Tibial nerve (tissue), 4 donors: Measurements from ENCODE around the gene SCIN. TPM values are rescaled to one million over a fixed set of nuclear protein-coding genes. Genes with fewer than 3 reads are reported as not detected.
"Not testable (repeated sequence)": the region's sequence is repeated elsewhere in the genome, so short reads cannot be mapped to it uniquely, and the experiment has no call there.

ENCODE experiments used
- DNase-seq, 2 donors: peaks; one replicate each; pipeline ENCODE4 v3.0.0-alpha.2; 2019; ENCODE audit warnings: low spot score in 2 of 2
- H3K27ac ChIP-seq, 4 donors: fragments of 200-600 bp; sonication (generic) in 3 of 4; one replicate each; pipeline ENCODE4 v1.5.1; 2017 to 2019; ENCODE audit warnings: mild to moderate bottlenecking in 1 of 4
- H3K27me3 ChIP-seq, 2 donors: fragments of 200-600 bp; sonication (generic) in 1 of 2; one replicate each; pipeline versions ENCODE4 v1.5.1 to v1.6.0; 2017 to 2019
- H3K36me3 ChIP-seq, 3 donors: fragments of 200-600 bp; sonication (generic); one replicate each; pipeline ENCODE4 v1.5.1; 2018 to 2019
- H3K4me1 ChIP-seq, 4 donors: fragments of 200-600 bp; sonication (generic) in 3 of 4; one replicate each; pipeline ENCODE4 v1.5.1; 2017 to 2019
- H3K4me3 ChIP-seq, 4 donors: fragments of 200-600 bp; sonication (generic) in 3 of 4; one replicate each; pipeline ENCODE4 v1.5.1; 2017 to 2019; ENCODE audit warnings: mild to moderate bottlenecking in 1 of 4, moderate library complexity in 1 of 4
- H3K9me3 ChIP-seq, 4 donors: fragments of 200-600 bp; sonication (generic) in 3 of 4; one replicate each; pipeline ENCODE4 v1.5.1; 2017 to 2019
- CTCF ChIP-seq, 5 experiments: fragments of 200-600 bp in 3 of 5; fragments of 450-650 bp in 2 of 5; sonication (generic) in 3 of 5; IDR thresholded peaks; one replicate each; pipeline ENCODE4 v1.5.1; 2016 to 2019; ENCODE audit warnings: antibody characterized with exemption in 5 of 5, mild to moderate bottlenecking in 3 of 5, moderate library complexity in 2 of 5
- EP300 ChIP-seq, 2 donors: sonication (generic); formaldehyde crosslinking; IDR thresholded peaks; one replicate each; pipeline ENCODE4 v1.6.1; 2017; ENCODE audit warnings: antibody characterized with exemption in 2 of 2, mild to moderate bottlenecking in 1 of 2
- POLR2A ChIP-seq, 2 donors: fragments of 450-650 bp; IDR thresholded peaks; one replicate each; pipeline ENCODE4 v1.6.1; 2017; ENCODE audit warnings: antibody characterized with exemption in 2 of 2, mild to moderate bottlenecking in 2 of 2, moderate library complexity in 2 of 2
- WGBS, 2 donors: methylation state at CpG; one replicate each; pipeline ENCODE4 v1.1.5; 2018; 5-methylcytosine and 5-hydroxymethylcytosine counted together
- total RNA-seq, 4 donors: library from RNA; depleted of rRNA; stranded (reverse); fragments of >200 nt; gene quantifications; one replicate each; pipeline ENCODE4 v1.1.0, GENCODE V29; 2016

Gene SCIN
- total RNA-seq, 4 donors from 2014 or later, result under 0.01 to 7.0 (median 2.2) TPM

- peaks cover 0 to 5% (median 0%) of the 10 kb centered on the region in 4 donors for H3K9me3 ChIP-seq
Observed at GRCh38 chr7:12670743-12671520, 100.4 kb downstream of the SCIN start.

GRCh38 chr7:12673436-12673835 lies 102.9 kb downstream of the SCIN start:
- 90 to 94% methylated on average over 7 of the region's 7 CpGs for WGBS, 2 donors

More at GRCh38 chr7:12670743-12671520, 100.4 kb downstream of the SCIN start:
- TF ChIP-seq EP300 (IDR thresholded peaks at IDR 0.05) (no peak), CTCF (IDR thresholded peaks at IDR 0.05) (no peak), POLR2A (IDR thresholded peaks at IDR 0.05) (no peak)
- Histone ChIP-seq H3K27ac (no peak overlapping the region), H3K36me3 (no peaks in the 10 kb centered on the region), H3K27me3 (no peaks in the 10 kb centered on the region), H3K4me3 (no peak overlapping the region), H3K4me1 (no peaks in the 10 kb centered on the region)
- DNase-seq, result no peak
- WGBS, 2 donors, result 70 to 76% methylated on average over 6 of the region's 6 CpGs

GRCh38 chr7:12674053-12674452 lies 103.5 kb downstream of the SCIN start:
- Histone ChIP-seq H3K27ac (no peak overlapping the region), H3K4me1 (no peaks in the 10 kb centered on the region), H3K4me3 (no peak overlapping the region), H3K36me3 (no peaks in the 10 kb centered on the region), H3K9me3 (peaks cover 0 to 7% (median 0%) of the 10 kb centered on the region in 4 donors), H3K27me3 (no peaks in the 10 kb centered on the region)
- 90 to 97% methylated on average over 2 of the region's 2 CpGs for WGBS, 2 donors
- DNase-seq, result no peak
- TF ChIP-seq CTCF (IDR thresholded peaks at IDR 0.05), result no peak
- TF ChIP-seq POLR2A (IDR thresholded peaks at IDR 0.05), result no peak
- TF ChIP-seq EP300 (IDR thresholded peaks at IDR 0.05), result no peak

More at GRCh38 chr7:12673436-12673835, 102.9 kb downstream of the SCIN start:
- H3K36me3 ChIP-seq, DNase-seq, H3K27ac ChIP-seq, H3K4me3 ChIP-seq, H3K4me1 ChIP-seq, H3K27me3 ChIP-seq, H3K9me3 ChIP-seq: not testable (repeated sequence)

- Histone ChIP-seq H3K4me1 (no peaks in the 10 kb centered on the region), H3K36me3 (no peaks in the 10 kb centered on the region), H3K27me3 (no peaks in the 10 kb centered on the region), H3K9me3 (peaks cover 0 to 7% (median 0%) of the 10 kb centered on the region in 4 donors), H3K27ac (no peak overlapping the region), H3K4me3 (no peak overlapping the region)
- 83 to 87% methylated on average over 4 of the region's 4 CpGs for WGBS, 2 donors
- TF ChIP-seq CTCF (IDR thresholded peaks at IDR 0.05) (peak in 1 of 5 experiments; percentile 21), EP300 (IDR thresholded peaks at IDR 0.05) (no peak), POLR2A (IDR thresholded peaks at IDR 0.05) (no peak)
- no peak for DNase-seq
Observed at GRCh38 chr7:12674861-12675260, 104.3 kb downstream of the SCIN start.

GRCh38 chr7:12683678-12684585 lies 113.4 kb downstream of the SCIN start:
- Histone ChIP-seq H3K27ac (peak overlapping the region in 1 of 4 donors; percentile 19), H3K4me3 (no peak overlapping the region), H3K27me3 (no peaks in the 10 kb centered on the region), H3K9me3 (no peaks in the 10 kb centered on the region), H3K4me1 (peaks cover 0 to 14% (median 1%) of the 10 kb centered on the region in 4 donors), H3K36me3 (no peaks in the 10 kb centered on the region)
- WGBS, 2 donors, result 29 to 33% methylated on average over 2 of the region's 2 CpGs
- peak; percentile 17 to 38 (median 20) for TF ChIP-seq CTCF (IDR thresholded peaks at IDR 0.05)
- TF ChIP-seq POLR2A (IDR thresholded peaks at IDR 0.05), result no peak
- no peak for TF ChIP-seq EP300 (IDR thresholded peaks at IDR 0.05)
- no peak for DNase-seq
